Left ventricle myocardium superior (tissue), 1 donor: ENCODE results near the gene PAXIP1. TPM values are rescaled to one million over a fixed set of nuclear protein-coding genes. Genes with fewer than 3 reads are reported as not detected.
A peak's percentile ranks its signal among the peaks of the same experiment; 100 is the strongest.

Experiments
- ATAC-seq: fragments of 200-7000 bp; cut with Tn5 transposase; one replicate; pipeline ENCODE4 v1.9.1; 2020; ENCODE audit warnings: mild to moderate bottlenecking, moderate library complexity
- DNase-seq: peaks from one replicate; pipeline ENCODE4 v3.0.0-alpha.2; 2020
- intact Hi-C: fragments of 100-400 bp; cut with micrococcal nuclease; formaldehyde crosslinking; loops from one replicate; pipeline ENCODE4 v1.11.0; 2022
- total RNA-seq: library from RNA; stranded (reverse); fragmentation: NEBNext Ultra II Directional; extraction: Animal tissue kit (Norgen Biotek cat#: 25700); gene quantifications from one replicate; pipeline ENCODE4 v1.2.1, GENCODE V29; 2021
- donor health status: DM: no; HTN: yes; CAD: no; lungs with severe emphysema.

Gene PAXIP1
- total RNA-seq, 1 donor from 2014 or later = 7.1 TPM

- DNase-seq (no peak), ATAC-seq (no peak)
- intact Hi-C loops = no loop called here
Observed at GRCh38 chr7:154916856-154917807, 85.8 kb downstream of the PAXIP1 start.

GRCh38 chr7:154916381-154916780 is 86.5 kb downstream of the PAXIP1 start:
- DNase-seq (no peak), ATAC-seq (no peak)
- intact Hi-C loops = no loop called here

GRCh38 chr7:154915600-154915999 is 87.3 kb downstream of the PAXIP1 start:
- ATAC-seq (no peak), DNase-seq (no peak)
- intact Hi-C loops = no loop called here

- no peak for ATAC-seq
- no peak for DNase-seq
- intact Hi-C loops = no loop called here
Observed at GRCh38 chr7:154914996-154915380, 87.9 kb downstream of the PAXIP1 start.

DNA sequence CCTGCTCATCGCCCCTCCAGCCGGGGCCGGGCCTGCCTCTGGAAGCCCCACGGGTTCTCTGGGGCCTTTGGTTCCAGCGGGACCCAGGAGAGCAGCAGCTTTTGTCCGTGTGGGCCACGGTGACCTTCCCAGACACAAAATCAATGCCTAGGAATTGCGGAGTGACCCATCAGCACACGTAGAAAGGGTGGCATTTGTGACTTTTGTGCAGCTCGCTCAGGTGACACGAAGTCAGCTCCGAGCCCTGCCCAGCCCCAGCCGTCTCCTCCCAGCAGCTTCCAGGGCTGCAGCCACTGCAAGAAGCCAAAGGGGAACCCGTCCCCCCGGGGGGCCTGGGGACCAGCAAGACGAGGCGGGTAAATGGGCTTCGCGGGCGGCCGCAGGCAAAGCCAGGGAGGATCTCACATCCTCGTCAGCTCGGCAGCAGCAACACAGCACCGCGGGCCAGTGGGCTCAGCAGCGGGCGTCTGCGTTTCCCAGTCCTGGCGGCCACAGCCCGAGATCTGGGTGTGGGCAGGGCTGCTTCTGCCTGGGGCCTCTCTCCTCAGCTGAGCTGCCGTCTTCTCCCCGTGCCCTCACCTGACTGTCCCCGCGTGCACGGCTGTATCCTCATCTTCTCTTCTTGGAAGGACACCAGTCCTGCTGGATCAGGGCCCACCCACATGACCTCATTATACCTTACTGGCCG is 88.5 kb downstream of the PAXIP1 start:
- intact Hi-C loops = no loop called here
- DNase-seq (no peak), ATAC-seq (no peak)

DNA sequence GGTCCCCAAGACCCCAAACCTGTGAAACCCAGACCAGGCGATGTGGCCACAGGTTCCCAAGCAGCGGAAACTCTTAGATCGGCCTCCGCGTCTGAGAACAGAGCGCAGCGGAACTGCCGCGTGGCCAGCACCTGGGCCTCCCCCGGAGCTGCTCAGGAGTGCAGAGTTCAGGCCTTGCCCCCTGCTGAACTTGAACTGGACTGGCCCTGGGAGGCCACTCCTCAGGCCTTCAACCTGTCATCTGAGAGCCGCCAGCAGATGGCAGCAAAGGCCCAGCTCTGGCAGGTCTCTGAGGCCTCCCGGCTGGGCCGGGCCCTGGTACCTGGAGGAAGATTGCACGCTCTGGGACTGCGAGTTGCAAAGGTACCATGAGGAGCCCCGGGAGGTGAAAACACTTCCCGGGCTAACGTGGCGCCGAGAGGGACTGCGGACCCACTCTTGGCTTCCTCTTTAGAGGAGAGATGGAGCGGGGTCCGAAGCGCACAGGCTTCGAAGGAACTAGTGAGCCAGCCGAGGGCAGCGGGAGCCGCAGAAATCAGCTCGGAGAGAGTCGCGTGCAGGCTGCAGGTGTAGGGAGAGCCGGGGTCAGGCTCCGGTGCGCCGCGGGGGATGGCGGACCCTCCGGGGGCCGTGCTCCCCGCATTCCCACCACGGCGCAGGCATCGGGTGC is 89.2 kb downstream of the PAXIP1 start:
- peak; percentile 98 for ATAC-seq
- intact Hi-C loops = no loop called here
- DNase-seq = peak; percentile 95

DNA sequence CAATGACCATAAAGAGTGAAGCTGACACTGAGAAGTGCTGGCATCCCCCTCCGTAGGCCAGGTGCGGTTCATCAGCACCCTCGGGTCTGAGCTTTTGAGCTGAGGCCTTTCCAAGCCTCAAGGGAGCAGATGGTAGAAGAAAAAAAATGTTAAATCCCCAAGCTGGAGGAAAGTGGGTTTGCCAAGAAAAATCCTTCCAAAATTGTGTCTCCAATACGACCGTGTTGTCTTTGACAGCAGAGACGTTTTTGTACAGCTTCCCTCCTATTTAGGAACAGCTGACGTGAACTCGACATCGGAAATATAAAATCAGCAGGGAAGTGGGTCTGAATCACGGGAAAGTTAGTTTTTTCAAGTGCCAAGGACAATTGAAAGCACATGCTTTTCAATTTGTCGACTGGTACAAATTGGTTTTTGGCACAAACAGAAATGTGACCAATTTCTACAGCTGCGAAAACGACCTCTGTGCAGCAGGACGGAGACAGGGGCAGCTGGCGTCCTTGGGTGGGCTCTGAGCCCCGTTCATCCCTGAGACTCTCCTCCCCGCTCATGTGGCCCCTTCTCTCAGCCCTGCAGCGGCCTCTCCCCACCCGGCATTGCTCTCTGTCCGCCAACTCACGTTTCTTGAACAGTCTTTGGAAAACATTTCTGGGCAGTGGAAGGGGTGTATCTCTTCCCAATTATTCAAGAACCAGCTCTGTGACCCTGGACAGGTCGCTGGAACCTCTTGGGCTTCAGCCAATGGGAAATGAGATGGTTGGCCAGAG is 89.9 kb downstream of the PAXIP1 start:
- no peak for DNase-seq
- ATAC-seq = no peak
- intact Hi-C loops = no loop called here

GRCh38 chr7:154911862-154912455 is 91.0 kb downstream of the PAXIP1 start:
- DNase-seq = no peak
- intact Hi-C loops = no loop called here
- no peak for ATAC-seq

DNA sequence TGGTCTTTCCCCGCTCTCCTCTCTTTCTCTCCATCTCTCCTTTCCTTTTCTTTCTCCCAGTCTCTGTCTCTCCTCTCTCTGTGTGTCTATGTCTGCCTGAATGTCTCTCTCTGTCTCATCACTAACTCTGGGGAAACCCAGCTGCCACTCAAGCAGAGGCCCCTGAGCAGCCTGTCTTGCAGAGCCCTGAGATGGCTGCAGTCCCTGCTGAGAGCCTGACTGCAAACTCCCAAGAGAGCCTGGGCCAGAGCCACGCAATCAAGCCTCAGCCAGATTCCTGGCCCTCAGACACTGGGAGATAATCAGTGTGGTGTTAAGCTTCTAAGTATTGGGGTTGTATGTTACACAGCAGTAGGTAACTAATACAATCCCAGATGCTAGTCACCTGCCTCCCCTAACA is 91.5 kb downstream of the PAXIP1 start:
- DNase-seq (no peak), ATAC-seq (no peak)
- intact Hi-C loops = no loop called here

DNA sequence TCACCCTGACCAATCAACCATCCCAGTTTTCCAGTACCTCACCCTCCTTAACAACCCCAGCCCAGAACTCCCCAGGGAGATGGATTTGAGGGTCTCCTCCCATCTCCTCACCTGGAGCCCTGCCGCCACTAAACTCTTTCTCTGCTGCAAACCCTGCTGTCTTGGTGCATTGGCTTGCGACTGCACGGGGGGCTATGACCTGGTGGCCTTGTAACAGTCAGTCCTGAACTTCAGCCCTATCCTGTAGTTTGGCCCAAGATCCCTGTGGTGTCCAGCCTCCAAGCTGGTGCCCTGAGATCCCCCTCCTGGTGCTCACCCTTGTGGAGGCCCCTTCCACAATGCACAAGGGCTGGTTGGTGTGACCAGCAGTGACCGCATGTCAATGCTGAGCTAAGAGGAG is 91.9 kb downstream of the PAXIP1 start:
- no peak for DNase-seq
- ATAC-seq = no peak
- intact Hi-C loops = no loop called here

GRCh38 chr7:154910125-154910524 is 92.8 kb downstream of the PAXIP1 start:
- no peak for DNase-seq

DNA sequence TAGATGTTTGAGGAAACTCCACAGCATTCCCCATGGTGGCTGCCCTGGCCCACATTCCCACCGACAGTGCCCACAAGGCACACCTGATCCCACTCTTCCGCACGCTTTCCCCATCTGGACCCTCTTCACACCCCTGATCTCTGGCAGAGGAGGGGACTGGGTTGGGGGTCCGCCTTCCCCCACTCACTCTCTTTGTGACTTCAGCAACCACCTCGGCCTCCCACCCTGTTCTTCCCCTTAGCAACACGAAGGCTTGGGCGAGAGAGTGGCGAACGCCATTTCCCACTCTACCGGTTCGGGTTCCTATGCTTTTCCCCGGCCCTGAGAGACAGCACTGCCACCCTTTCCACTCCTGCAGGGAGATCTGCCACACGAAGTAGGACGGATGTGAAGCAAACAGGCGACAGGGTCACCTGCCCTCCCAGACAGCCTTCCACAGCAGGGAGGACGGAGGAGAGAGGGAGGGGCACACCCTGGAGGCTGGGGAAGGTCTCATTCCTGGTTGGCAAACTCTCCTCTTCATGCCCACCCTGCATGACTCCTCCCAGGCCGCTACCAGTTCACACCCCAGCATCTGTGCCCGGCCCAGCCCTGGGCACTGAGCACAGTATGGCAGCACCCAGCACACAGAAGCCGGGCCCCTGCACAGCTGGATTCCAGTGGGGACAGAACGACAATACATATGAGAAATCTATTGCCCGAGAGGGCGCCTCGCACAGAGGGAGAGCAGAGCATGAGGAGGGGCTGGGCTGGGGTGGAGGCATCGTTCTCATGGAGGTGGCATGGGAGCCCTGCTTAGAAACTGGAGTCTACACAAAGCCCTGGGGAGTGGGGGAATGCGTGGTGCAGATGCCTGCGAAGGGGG is 93.5 kb downstream of the PAXIP1 start:
- DNase-seq = no peak
- intact Hi-C loops = no loop called here
- ATAC-seq = no peak

More at GRCh38 chr7:154910125-154910524, 92.8 kb downstream of the PAXIP1 start:
- no peak for ATAC-seq
- intact Hi-C loops = no loop called here

GRCh38 chr7:154907651-154908620 is 95.0 kb downstream of the PAXIP1 start:
- DNase-seq (no peak), ATAC-seq (no peak)
- intact Hi-C loops = no loop called here

GRCh38 chr7:154906736-154907355 is 96.1 kb downstream of the PAXIP1 start:
- DNase-seq (no peak), ATAC-seq (no peak)
- intact Hi-C loops = no loop called here

GRCh38 chr7:154906201-154906600 is 96.7 kb downstream of the PAXIP1 start:
- intact Hi-C loops = no loop called here
- DNase-seq (no peak), ATAC-seq (no peak)

DNA sequence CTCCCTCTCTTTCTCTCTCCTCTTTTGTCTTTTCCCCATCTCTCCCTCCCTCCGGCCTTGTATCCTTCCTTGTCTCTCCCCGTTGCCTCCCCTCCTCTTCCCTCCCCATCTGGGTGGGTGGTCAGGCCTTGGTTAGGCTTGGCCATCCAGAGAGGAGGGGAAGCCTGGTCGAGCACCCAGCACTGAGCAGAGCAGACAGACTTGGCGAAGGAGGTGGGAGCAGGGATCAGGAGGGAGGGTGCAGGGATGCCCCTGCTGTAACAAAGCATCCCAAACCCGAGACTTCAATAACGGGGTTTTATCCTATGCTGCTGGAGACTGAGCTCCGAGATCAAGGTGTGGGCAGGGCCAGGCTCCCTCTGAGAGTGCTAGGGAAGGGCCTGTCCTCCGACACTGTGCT is 97.3 kb downstream of the PAXIP1 start:
- ATAC-seq = no peak
- no peak for DNase-seq
- intact Hi-C loops = no loop called here
